BLaER1 (cell line): ENCODE results near the gene SAMD9.

Experiments used
- H3K27ac ChIP-seq: shearing (Covaris generic); formaldehyde crosslinking; 2 replicates; pipeline ENCODE4 v1.8.1; 2022
- H3K27me3 ChIP-seq: shearing (Covaris generic); formaldehyde crosslinking; 2 replicates; pipeline ENCODE4 v1.8.1; 2022
- H3K36me3 ChIP-seq: shearing (Covaris generic); formaldehyde crosslinking; 2 replicates; pipeline ENCODE4 v1.8.1; 2022
- H3K4me1 ChIP-seq: shearing (Covaris generic); formaldehyde crosslinking; 2 replicates; pipeline ENCODE4 v1.8.1; 2022
- H3K4me2 ChIP-seq: shearing (Covaris generic); formaldehyde crosslinking; 2 replicates; pipeline ENCODE4 v1.8.1; 2022
- H3K4me3 ChIP-seq: shearing (Covaris generic); formaldehyde crosslinking; 2 replicates; pipeline ENCODE4 v1.8.1; 2022
- H3K9ac ChIP-seq: shearing (Covaris generic); formaldehyde crosslinking; 2 replicates; pipeline ENCODE4 v1.8.1; 2022
- H3K9me3 ChIP-seq: shearing (Covaris generic); formaldehyde crosslinking; 2 replicates; pipeline ENCODE4 v1.8.1; 2022
- H4K20me1 ChIP-seq: shearing (Covaris generic); formaldehyde crosslinking; 2 replicates; pipeline ENCODE4 v1.8.1; 2022
- Cebpa-rat ChIP-seq: shearing (Covaris generic); IDR thresholded peaks from 2 replicates; pipeline ENCODE4 v1.8.1; 2022

SAMD9 gene

GRCh38 chr7:93117852-93118530, at the start of gene SAMD9:
Gene SAMD9, minus strand, starts transcription at chr7:93117979. Its CDS starts 11,882 bp downstream, at chr7:93106097.
- Histone ChIP-seq H4K20me1 (no peaks in the 10 kb centered on the region), H3K9me3 (peaks cover 19% of the 10 kb centered on the region), H3K4me2 (peak within 1 kb of the TSS; percentile 90), H3K9ac (peak within 1 kb of the TSS; percentile 72), H3K27me3 (no peaks in the 10 kb centered on the region), H3K4me3 (peak within 1 kb of the TSS; percentile 66), H3K27ac (peak within 1 kb of the TSS; percentile 54), H3K4me1 (peaks cover 30% of the 10 kb centered on the region), H3K36me3 (no peaks in the 10 kb centered on the region)
- TF ChIP-seq Cebpa-rat, result no peak

GRCh38 chr7:93165447-93165846, 47.7 kb upstream of the SAMD9 start:
- H3K36me3 ChIP-seq, result no peaks in the 10 kb centered on the region
- TF ChIP-seq Cebpa-rat, result no peak
- H3K27ac ChIP-seq, result no peak overlapping the region
- no peaks in the 10 kb centered on the region for H3K4me1 ChIP-seq
- no peak overlapping the region for H3K9ac ChIP-seq
- H3K27me3 ChIP-seq, result no peaks in the 10 kb centered on the region
- H3K9me3 ChIP-seq, result peaks cover 23% of the 10 kb centered on the region
- no peaks in the 10 kb centered on the region for H4K20me1 ChIP-seq
- no peak overlapping the region for H3K4me3 ChIP-seq
- no peak overlapping the region for H3K4me2 ChIP-seq

GRCh38 chr7:93164766-93165165, 47.0 kb upstream of the SAMD9 start:
- Histone ChIP-seq H3K9ac (no peak overlapping the region), H3K27me3 (no peaks in the 10 kb centered on the region), H4K20me1 (no peaks in the 10 kb centered on the region), H3K4me3 (no peak overlapping the region), H3K27ac (no peak overlapping the region), H3K36me3 (no peaks in the 10 kb centered on the region), H3K4me1 (no peaks in the 10 kb centered on the region), H3K4me2 (no peak overlapping the region), H3K9me3 (peaks cover 16% of the 10 kb centered on the region)
- TF ChIP-seq Cebpa-rat, result no peak

- Histone ChIP-seq H3K9me3 (peaks cover 15% of the 10 kb centered on the region), H3K4me2 (no peak overlapping the region), H3K27ac (no peak overlapping the region), H3K4me1 (no peaks in the 10 kb centered on the region), H4K20me1 (no peaks in the 10 kb centered on the region), H3K36me3 (no peaks in the 10 kb centered on the region), H3K9ac (no peak overlapping the region), H3K27me3 (no peaks in the 10 kb centered on the region), H3K4me3 (no peak overlapping the region)
- TF ChIP-seq Cebpa-rat, result no peak
Measured at GRCh38 chr7:93161181-93161762, 43.5 kb upstream of the SAMD9 start.

- Histone ChIP-seq H3K27me3 (no peaks in the 10 kb centered on the region), H3K4me1 (no peaks in the 10 kb centered on the region), H4K20me1 (no peaks in the 10 kb centered on the region), H3K9ac (no peak overlapping the region), H3K4me3 (no peak overlapping the region), H3K27ac (no peak overlapping the region), H3K4me2 (no peak overlapping the region), H3K36me3 (no peaks in the 10 kb centered on the region), H3K9me3 (peaks cover 15% of the 10 kb centered on the region)
- no peak for TF ChIP-seq Cebpa-rat
Measured at GRCh38 chr7:93160410-93160809, 42.6 kb upstream of the SAMD9 start.

- TF ChIP-seq Cebpa-rat, result no peak
- Histone ChIP-seq H3K27ac (no peak overlapping the region), H3K4me1 (no peaks in the 10 kb centered on the region), H3K9me3 (peaks cover 15% of the 10 kb centered on the region), H4K20me1 (no peaks in the 10 kb centered on the region), H3K4me2 (no peak overlapping the region), H3K27me3 (no peaks in the 10 kb centered on the region), H3K9ac (no peak overlapping the region), H3K36me3 (no peaks in the 10 kb centered on the region), H3K4me3 (no peak overlapping the region)
Measured at GRCh38 chr7:93159490-93159889, 41.7 kb upstream of the SAMD9 start.

GRCh38 chr7:93156884-93157283, 39.1 kb upstream of the SAMD9 start:
- H3K4me3 ChIP-seq, result no peak overlapping the region
- no peaks in the 10 kb centered on the region for H4K20me1 ChIP-seq
- H3K9me3 ChIP-seq, result peaks cover 8% of the 10 kb centered on the region
- no peaks in the 10 kb centered on the region for H3K4me1 ChIP-seq
- H3K9ac ChIP-seq, result no peak overlapping the region
- H3K36me3 ChIP-seq, result no peaks in the 10 kb centered on the region
- no peak overlapping the region for H3K27ac ChIP-seq
- H3K27me3 ChIP-seq, result no peaks in the 10 kb centered on the region
- H3K4me2 ChIP-seq, result no peak overlapping the region
- no peak for TF ChIP-seq Cebpa-rat

GRCh38 chr7:93150200-93150835, 32.5 kb upstream of the SAMD9 start:
- no peaks in the 10 kb centered on the region for H4K20me1 ChIP-seq
- no peak overlapping the region for H3K4me3 ChIP-seq
- no peaks in the 10 kb centered on the region for H3K9me3 ChIP-seq
- H3K4me1 ChIP-seq, result peaks cover 30% of the 10 kb centered on the region
- no peak overlapping the region for H3K27ac ChIP-seq
- no peaks in the 10 kb centered on the region for H3K27me3 ChIP-seq
- H3K9ac ChIP-seq, result no peak overlapping the region
- TF ChIP-seq Cebpa-rat, result no peak
- no peak overlapping the region for H3K4me2 ChIP-seq
- H3K36me3 ChIP-seq, result no peaks in the 10 kb centered on the region

GRCh38 chr7:93148727-93149126, 30.9 kb upstream of the SAMD9 start:
- Histone ChIP-seq H3K4me2 (peak overlapping the region; percentile 73), H3K9me3 (no peaks in the 10 kb centered on the region), H4K20me1 (no peaks in the 10 kb centered on the region), H3K36me3 (no peaks in the 10 kb centered on the region), H3K27me3 (no peaks in the 10 kb centered on the region), H3K9ac (no peak overlapping the region), H3K27ac (peak overlapping the region; percentile 62), H3K4me3 (no peak overlapping the region), H3K4me1 (peaks cover 30% of the 10 kb centered on the region)
- TF ChIP-seq Cebpa-rat, result no peak

- no peak for TF ChIP-seq Cebpa-rat
- Histone ChIP-seq H3K27me3 (no peaks in the 10 kb centered on the region), H4K20me1 (no peaks in the 10 kb centered on the region), H3K9me3 (no peaks in the 10 kb centered on the region), H3K36me3 (no peaks in the 10 kb centered on the region), H3K27ac (peak within 1 kb of the TSS; percentile 62), H3K9ac (peak within 1 kb of the TSS; percentile 70), H3K4me2 (peak within 1 kb of the TSS; percentile 73), H3K4me1 (peaks cover 30% of the 10 kb centered on the region), H3K4me3 (peak within 1 kb of the TSS; percentile 60)
Measured at GRCh38 chr7:93148144-93148543, 30.4 kb upstream of the SAMD9 start, which contains the start of gene SAMD9L. Gene SAMD9L, minus strand, starts transcription at chr7:93148385. Its CDS starts 12,414 bp downstream, at chr7:93135971.
